HFF-Myc (cell line): ENCODE measurements around the gene RASGRF1.
"Not testable (repeated sequence)": the region's sequence is repeated elsewhere in the genome, so short reads cannot be mapped to it uniquely, and the experiment has no call there.

ENCODE experiments used
- DNase-seq: peaks from one replicate; pipeline ENCODE4 v3.0.0-alpha.2; 2011; ENCODE audit warnings: low read depth; ENCODE audit errors: extremely low read depth
- H3K4me3 ChIP-seq: replicated peaks from 2 replicates; pipeline ENCODE4 v1.5.1; 2011; ENCODE audit warnings: low read depth, mild to moderate bottlenecking, control low read depth, low read length
- CTCF ChIP-seq: IDR thresholded peaks from 2 replicates; pipeline ENCODE4 v1.5.1; 2012; ENCODE audit warnings: mild to moderate bottlenecking, low read depth, low read length, control low read depth; ENCODE audit errors: missing control alignments

RASGRF1 gene

GRCh38 chr15:78997981-78998499 lies 92.5 kb downstream of the RASGRF1 start:
- H3K4me3 ChIP-seq: no peak overlapping the region

GRCh38 chr15:78996894-78997275 lies 93.7 kb downstream of the RASGRF1 start:
- no peak for TF ChIP-seq CTCF
- DNase-seq: no peak
- H3K4me3 ChIP-seq: no peak overlapping the region

More at GRCh38 chr15:78997981-78998499, 92.5 kb downstream of the RASGRF1 start:
- no peak for DNase-seq
- no peak for TF ChIP-seq CTCF

GRCh38 chr15:78995921-78996893 lies 94.4 kb downstream of the RASGRF1 start:
- DNase-seq: no peak
- no peak for TF ChIP-seq CTCF
- no peak overlapping the region for H3K4me3 ChIP-seq

- DNase-seq, H3K4me3 ChIP-seq: not testable (repeated sequence)
These were observed 95.4 kb downstream of the RASGRF1 start for GRCh38 chr15:78995161-78995560.

GRCh38 chr15:78993931-78994530 lies 96.5 kb downstream of the RASGRF1 start:
- no peak for DNase-seq
- H3K4me3 ChIP-seq: no peak overlapping the region
- no peak for TF ChIP-seq CTCF

- H3K4me3 ChIP-seq: no peak overlapping the region
- TF ChIP-seq CTCF: no peak
- DNase-seq: no peak
These were observed 97.2 kb downstream of the RASGRF1 start for GRCh38 chr15:78993257-78993930.
